ENCODE data around the gene TNFRSF6B. TPM values are rescaled to one million over a fixed set of nuclear protein-coding genes. Genes with fewer than 3 reads are reported as not detected.

Gene TNFRSF6B
- total RNA-seq, 1 donor, result 2.9 TPM

DNA sequence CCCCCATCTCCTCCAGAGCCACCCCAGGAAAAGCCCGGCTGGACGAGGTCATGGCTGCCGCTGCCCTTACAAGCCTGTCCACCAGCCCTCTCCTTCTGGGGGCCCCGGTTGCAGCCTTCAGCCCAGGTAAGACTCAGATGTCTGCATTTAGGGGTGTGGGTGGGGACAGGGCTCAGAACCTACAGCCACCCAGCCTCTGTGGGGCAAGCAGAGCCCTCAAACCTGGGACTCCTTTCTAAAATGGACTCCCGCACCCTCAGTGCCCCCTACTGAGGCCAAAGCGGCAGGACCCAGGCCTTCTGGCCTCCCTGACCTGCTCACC lies 44.9 kb downstream of the TNFRSF6B start:
- Histone ChIP-seq H3K4me2 (ENCODE audit: insufficient read depth, low read length) (peak overlapping the region; percentile 89), H4K20me1 (ENCODE audit: insufficient read depth, low read length) (peaks cover 9% of the 10 kb centered on the region), H3K4me3 (ENCODE audit: insufficient read depth, low read length) (peak overlapping the region; percentile 77), H2AFZ (ENCODE audit: low read length) (no peak overlapping the region), H3K27me3 (ENCODE audit: insufficient read depth, low read length) (no peaks in the 10 kb centered on the region), H3K79me2 (ENCODE audit: insufficient read depth, low read length) (peaks cover 4% of the 10 kb centered on the region), H3K4me1 (ENCODE audit: insufficient read depth, low read length) (peaks cover 9% of the 10 kb centered on the region), H3K36me3 (ENCODE audit: insufficient read depth, low read length) (peaks cover 22% of the 10 kb centered on the region), H3K27ac (ENCODE audit: low read depth, low read length) (no peak overlapping the region), H3K9me3 (ENCODE audit: low read depth, low read length) (no peaks in the 10 kb centered on the region)
- DNase-seq (ENCODE audit: insufficient read length, low spot score, missing footprints), result no peak
- TF ChIP-seq, protein P1, sequence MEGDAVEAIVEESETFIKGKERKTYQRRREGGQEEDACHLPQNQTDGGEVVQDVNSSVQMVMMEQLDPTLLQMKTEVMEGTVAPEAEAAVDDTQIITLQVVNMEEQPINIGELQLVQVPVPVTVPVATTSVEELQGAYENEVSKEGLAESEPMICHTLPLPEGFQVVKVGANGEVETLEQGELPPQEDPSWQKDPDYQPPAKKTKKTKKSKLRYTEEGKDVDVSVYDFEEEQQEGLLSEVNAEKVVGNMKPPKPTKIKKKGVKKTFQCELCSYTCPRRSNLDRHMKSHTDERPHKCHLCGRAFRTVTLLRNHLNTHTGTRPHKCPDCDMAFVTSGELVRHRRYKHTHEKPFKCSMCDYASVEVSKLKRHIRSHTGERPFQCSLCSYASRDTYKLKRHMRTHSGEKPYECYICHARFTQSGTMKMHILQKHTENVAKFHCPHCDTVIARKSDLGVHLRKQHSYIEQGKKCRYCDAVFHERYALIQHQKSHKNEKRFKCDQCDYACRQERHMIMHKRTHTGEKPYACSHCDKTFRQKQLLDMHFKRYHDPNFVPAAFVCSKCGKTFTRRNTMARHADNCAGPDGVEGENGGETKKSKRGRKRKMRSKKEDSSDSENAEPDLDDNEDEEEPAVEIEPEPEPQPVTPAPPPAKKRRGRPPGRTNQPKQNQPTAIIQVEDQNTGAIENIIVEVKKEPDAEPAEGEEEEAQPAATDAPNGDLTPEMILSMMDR (IDR thresholded peaks at IDR 0.05; ENCODE audit: extremely low read depth, low read depth, low read length), result no peak

DNA sequence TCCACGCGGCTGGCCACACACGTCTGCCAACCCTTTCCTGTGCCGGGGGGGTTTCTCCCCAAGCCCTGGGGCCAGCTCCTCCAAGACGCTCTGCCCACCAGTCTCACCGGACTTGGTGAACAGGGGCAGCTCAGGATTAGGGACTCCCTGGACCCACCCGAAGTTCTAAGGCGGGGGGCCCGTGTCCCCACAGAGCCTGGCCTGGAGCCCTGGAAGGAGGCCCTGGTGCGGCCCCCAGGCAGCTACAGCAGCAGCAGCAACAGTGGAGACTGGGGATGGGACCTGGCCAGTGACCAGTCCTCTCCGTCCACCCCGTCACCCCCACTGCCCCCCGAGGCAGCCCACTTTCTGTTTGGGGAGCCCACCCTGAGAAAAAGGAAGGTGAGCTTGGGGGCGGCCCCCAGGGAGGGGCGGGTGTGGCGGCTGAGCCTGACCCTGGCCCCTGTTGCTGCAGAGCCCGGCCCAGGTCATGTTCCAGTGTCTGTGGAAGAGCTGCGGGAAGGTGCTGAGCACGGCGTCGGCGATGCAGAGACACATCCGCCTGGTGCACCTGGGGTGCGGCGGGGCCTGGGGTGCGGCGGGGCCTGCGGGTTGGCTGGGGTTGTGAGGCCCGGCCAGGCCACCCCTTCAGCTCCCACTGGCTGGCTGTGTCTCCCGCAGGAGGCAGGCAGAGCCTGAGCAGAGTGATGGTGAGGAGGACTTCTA lies 45.4 kb downstream of the TNFRSF6B start:
- no peaks in the 10 kb centered on the region for H3K27me3 ChIP-seq (ENCODE audit: insufficient read depth, low read length)
- peaks cover 4% of the 10 kb centered on the region for H3K79me2 ChIP-seq (ENCODE audit: insufficient read depth, low read length)
- H3K4me2 ChIP-seq (ENCODE audit: insufficient read depth, low read length), result peak overlapping the region; percentile 89
- peaks cover 22% of the 10 kb centered on the region for H3K36me3 ChIP-seq (ENCODE audit: insufficient read depth, low read length)
- peak overlapping the region; percentile 77 for H3K4me3 ChIP-seq (ENCODE audit: insufficient read depth, low read length)
- H2AFZ ChIP-seq (ENCODE audit: low read length), result no peak overlapping the region
- TF ChIP-seq, protein P1 (IDR thresholded peaks at IDR 0.05; ENCODE audit: extremely low read depth, low read depth, low read length), result no peak
- peak; percentile 81 for DNase-seq (ENCODE audit: insufficient read length, low spot score, missing footprints)
- no peaks in the 10 kb centered on the region for H3K9me3 ChIP-seq (ENCODE audit: low read depth, low read length)
- H3K4me1 ChIP-seq (ENCODE audit: insufficient read depth, low read length), result peaks cover 9% of the 10 kb centered on the region
- peaks cover 8% of the 10 kb centered on the region for H4K20me1 ChIP-seq (ENCODE audit: insufficient read depth, low read length)
- no peak overlapping the region for H3K27ac ChIP-seq (ENCODE audit: low read depth, low read length)

DNA sequence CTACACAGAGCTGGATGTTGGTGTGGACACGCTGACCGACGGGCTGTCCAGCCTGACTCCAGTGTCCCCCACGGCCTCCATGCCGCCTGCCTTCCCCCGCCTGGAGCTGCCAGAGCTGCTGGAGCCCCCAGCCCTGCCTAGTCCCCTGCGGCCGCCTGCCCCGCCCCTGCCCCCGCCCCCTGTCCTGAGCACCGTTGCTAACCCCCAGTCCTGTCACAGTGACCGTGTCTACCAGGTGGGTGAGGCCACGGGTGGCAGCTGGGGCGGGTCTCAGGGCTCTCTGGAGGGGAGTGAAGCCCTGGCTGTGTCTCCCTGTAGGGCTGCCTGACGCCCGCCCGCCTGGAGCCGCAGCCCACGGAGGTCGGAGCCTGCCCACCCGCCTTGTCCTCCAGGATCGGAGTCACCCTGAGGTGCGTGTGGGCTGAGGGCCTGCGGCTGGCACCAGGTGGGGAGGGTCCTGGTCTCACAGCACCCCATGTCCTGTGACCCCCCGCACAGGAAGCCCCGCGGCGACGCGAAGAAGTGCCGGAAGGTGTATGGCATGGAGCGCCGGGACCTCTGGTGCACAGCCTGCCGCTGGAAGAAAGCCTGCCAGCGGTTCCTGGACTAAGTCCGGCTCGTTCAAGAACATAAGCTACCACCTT lies 46.1 kb downstream of the TNFRSF6B start:
- Histone ChIP-seq H3K9me3 (ENCODE audit: low read depth, low read length) (no peaks in the 10 kb centered on the region), H3K27ac (ENCODE audit: low read depth, low read length) (no peak overlapping the region), H3K4me2 (ENCODE audit: insufficient read depth, low read length) (no peak overlapping the region), H3K4me1 (ENCODE audit: insufficient read depth, low read length) (peaks cover 9% of the 10 kb centered on the region), H3K4me3 (ENCODE audit: insufficient read depth, low read length) (no peak overlapping the region), H4K20me1 (ENCODE audit: insufficient read depth, low read length) (peaks cover 8% of the 10 kb centered on the region), H2AFZ (ENCODE audit: low read length) (no peak overlapping the region), H3K79me2 (ENCODE audit: insufficient read depth, low read length) (peaks cover 4% of the 10 kb centered on the region), H3K36me3 (ENCODE audit: insufficient read depth, low read length) (peaks cover 22% of the 10 kb centered on the region), H3K27me3 (ENCODE audit: insufficient read depth, low read length) (no peaks in the 10 kb centered on the region)
- DNase-seq (ENCODE audit: insufficient read length, low spot score, missing footprints), result peak; percentile 88
- TF ChIP-seq, protein P1 (IDR thresholded peaks at IDR 0.05; ENCODE audit: extremely low read depth, low read depth, low read length), result no peak

DNA sequence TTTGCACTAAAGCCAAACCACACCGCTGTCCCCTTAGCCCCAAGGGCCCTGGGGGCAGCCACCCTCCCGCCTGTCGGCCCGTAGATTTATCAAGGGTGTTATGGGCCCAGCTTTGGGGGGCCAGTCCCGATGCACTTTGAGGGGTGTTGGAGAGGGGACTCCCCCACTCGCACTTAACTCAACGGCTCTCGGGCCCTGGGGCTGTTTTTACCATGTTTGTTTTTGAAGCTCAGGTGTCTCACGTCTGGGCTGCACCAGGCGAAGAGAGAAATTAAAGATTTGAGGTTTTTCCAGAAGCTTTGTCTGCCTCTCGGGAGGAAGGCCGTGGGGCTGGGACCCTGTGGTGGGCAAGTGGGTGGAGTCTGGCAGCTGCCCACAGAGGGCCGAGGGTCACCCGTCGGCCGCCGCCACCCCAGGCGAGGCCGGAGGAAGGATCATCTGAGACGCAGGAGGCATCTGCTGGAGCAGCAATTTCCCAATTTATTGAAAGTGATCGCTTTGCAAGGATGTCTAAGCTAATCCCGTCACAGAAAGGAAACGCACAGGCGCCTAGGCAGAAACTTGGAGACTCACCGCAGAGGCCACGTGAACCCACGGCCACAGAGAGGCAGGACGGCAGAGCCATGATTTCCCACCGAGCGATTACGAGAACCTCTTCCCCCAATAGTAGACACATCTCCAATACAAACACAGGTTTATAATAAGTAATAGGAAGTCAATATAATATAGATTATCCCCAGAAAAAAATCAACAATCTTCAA lies 46.9 kb downstream of the TNFRSF6B start:
- no peaks in the 10 kb centered on the region for H3K27me3 ChIP-seq (ENCODE audit: insufficient read depth, low read length)
- TF ChIP-seq, protein P1 (IDR thresholded peaks at IDR 0.05; ENCODE audit: extremely low read depth, low read depth, low read length), result no peak
- H3K4me1 ChIP-seq (ENCODE audit: insufficient read depth, low read length), result peaks cover 9% of the 10 kb centered on the region
- H4K20me1 ChIP-seq (ENCODE audit: insufficient read depth, low read length), result peaks cover 8% of the 10 kb centered on the region
- peak; percentile 74 for DNase-seq (ENCODE audit: insufficient read length, low spot score, missing footprints)
- no peaks in the 10 kb centered on the region for H3K9me3 ChIP-seq (ENCODE audit: low read depth, low read length)
- peaks cover 4% of the 10 kb centered on the region for H3K79me2 ChIP-seq (ENCODE audit: insufficient read depth, low read length)
- H3K36me3 ChIP-seq (ENCODE audit: insufficient read depth, low read length), result peaks cover 22% of the 10 kb centered on the region
- no peak overlapping the region for H2AFZ ChIP-seq (ENCODE audit: low read length)
- H3K4me3 ChIP-seq (ENCODE audit: insufficient read depth, low read length), result no peak overlapping the region
- no peak overlapping the region for H3K27ac ChIP-seq (ENCODE audit: low read depth, low read length)
- no peak overlapping the region for H3K4me2 ChIP-seq (ENCODE audit: insufficient read depth, low read length)
